A172 (cell line): ENCODE data around the gene CX3CR1. TPM values are rescaled to one million over a fixed set of nuclear protein-coding genes. Genes with fewer than 3 reads are reported as not detected.
A peak's percentile ranks its signal among the peaks of the same experiment; 100 is the strongest.
"Not testable (repeated sequence)": the region's sequence is repeated elsewhere in the genome, so short reads cannot be mapped to it uniquely, and the experiment has no call there.

Experiments used
- DNase-seq: peaks from one replicate; pipeline ENCODE4 v3.0.0-alpha.2; 2015; ENCODE audit warnings: low spot score
- total RNA-seq: library from RNA; depleted of rRNA; stranded (reverse); fragments of >200 nt; shearing (Covaris generic); gene quantifications from 2 replicates; pipeline ENCODE4 v1.2.3, GENCODE V29; 2014; rRNA removed

Gene CX3CR1, protein sequence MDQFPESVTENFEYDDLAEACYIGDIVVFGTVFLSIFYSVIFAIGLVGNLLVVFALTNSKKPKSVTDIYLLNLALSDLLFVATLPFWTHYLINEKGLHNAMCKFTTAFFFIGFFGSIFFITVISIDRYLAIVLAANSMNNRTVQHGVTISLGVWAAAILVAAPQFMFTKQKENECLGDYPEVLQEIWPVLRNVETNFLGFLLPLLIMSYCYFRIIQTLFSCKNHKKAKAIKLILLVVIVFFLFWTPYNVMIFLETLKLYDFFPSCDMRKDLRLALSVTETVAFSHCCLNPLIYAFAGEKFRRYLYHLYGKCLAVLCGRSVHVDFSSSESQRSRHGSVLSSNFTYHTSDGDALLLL
- not detected in 2 replicates for total RNA-seq

- no peak for DNase-seq
Observed at GRCh38 chr3:39279745-39280517, at the start of gene CX3CR1. Gene CX3CR1, minus strand, starts transcription at chr3:39280036. Its CDS starts 13,527 bp downstream, at chr3:39266509.

DNA sequence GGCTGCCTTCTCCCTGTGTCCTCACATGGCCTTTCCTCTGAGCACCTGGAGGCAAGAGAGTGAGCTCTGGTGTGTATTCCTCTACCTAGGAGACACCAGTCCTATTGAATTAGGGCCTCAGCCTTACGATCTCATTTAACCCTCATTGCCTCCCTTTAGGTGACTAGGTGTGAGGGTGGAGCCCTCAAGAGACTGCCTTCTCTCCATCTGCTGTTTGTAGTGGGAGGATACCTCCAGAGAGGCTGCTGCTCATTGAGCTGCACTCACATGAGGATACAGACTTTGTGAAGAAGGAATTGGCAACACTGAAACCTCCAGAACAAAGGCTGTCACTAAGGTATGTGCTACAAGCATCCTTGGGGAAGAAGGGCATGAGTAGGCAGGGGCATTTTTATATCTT lies 49.7 kb upstream of the CX3CR1 start, which contains the start of gene CCR8:
Gene CCR8 (plus strand): TSS at position 217 of the 400 bp plus-strand sequence. CDS start 2,623 bp downstream, outside the sequence.
- no peak for DNase-seq

GRCh38 chr3:39327746-39328349 lies 48.0 kb upstream of the CX3CR1 start:
- no peak for DNase-seq

DNA sequence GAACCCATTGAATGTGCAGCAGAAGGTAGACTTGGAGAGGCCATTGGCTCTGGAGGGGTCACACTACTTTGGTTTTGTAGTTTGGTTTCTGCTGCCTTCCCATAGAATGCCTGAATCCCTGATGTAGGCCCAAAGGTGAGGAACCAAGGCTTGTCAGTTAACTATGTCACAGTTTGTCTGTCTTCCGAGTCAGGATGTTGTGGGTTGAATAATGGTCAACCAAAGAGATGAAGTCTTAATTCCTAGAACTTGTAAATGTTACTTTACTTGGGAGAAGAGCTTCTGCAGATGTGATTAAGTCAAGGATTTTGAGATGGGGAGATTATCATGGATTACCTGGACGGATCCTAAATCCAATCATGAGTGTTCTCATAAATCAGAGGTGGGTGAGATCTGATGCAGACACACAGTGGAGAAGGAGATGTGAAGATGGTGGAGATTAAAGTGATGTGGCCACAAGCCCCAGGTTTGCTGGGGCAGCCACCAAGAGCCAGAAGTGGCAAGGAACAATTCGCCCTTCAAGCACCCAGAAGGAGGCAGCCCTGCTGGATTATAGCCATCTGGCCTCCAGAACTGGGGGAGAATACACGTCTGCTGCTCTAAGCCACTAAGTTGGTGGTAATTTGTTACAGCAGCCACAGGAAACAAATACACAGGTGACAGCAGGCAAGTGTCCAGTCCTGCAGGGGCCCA lies 47.4 kb upstream of the CX3CR1 start:
- no peak for DNase-seq

- DNase-seq = no peak
Observed at GRCh38 chr3:39325236-39325635, 45.4 kb upstream of the CX3CR1 start.

GRCh38 chr3:39323494-39323893 lies 43.7 kb upstream of the CX3CR1 start:
- DNase-seq = no peak

DNA sequence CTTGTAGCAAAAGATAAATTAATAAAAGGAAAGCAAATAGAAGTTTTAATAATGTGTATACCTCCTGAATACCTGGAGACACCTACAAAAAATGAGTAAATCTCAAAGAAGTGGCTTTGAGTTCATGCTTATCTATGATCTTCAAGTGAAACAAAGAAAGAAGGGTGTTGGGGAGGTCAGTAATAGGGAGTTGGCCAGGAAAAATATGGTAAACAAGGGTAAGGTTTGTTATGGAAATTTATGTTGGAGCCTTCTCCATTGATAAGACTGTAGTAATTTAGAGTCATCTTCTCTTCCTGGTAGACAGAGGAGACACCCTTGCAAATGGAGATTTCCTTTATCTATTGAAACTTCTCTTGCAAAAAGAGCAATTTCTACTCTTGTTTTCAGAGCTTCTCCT lies 43.1 kb upstream of the CX3CR1 start:
- no peak for DNase-seq

DNA sequence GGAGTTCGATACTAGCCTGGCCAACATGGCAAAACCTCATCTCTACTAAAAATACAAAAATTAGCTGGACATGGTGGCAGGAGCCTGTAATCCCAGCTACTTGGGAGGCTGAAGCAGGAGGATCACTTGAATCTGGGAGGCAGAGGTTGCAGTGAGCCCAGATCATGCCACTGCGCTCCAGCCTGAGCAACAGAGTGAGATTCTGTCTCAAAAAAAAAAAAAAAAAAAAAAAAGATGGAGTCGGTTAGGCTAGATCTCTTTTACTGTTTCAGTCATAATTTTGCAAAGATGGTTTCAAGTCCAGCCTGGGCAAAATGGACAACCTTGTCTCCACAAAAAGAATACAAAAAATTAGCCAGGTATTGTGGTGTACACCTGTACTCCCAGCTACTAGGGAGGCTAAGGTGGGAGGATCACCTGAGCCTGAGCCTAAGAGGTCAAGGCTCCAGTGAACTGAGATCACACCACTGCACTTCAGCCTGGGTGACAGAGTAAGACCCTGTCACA lies 42.4 kb upstream of the CX3CR1 start:
- not testable (repeated sequence) for DNase-seq

- peak; percentile 35 for DNase-seq
Observed at GRCh38 chr3:39321574-39321983, 41.7 kb upstream of the CX3CR1 start.

DNA sequence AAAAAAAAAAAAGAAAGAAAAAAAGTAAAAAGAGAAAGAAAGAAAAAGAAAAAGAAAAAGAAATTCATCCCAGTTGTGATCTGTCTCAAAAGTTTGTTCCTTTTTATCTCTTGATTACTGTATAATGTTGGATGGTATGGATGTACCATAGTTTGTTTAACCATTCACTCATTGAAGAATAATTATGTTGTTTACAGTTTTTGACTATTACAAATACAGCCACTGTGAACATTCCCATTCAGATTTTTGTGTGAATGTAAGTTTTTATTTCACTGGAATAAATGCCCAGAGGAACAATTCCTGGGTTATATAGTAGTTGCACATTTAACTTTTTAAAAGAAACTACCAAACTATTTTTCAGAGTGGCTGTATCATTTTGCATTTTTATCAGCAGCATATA lies 39.4 kb upstream of the CX3CR1 start:
- DNase-seq = no peak

DNA sequence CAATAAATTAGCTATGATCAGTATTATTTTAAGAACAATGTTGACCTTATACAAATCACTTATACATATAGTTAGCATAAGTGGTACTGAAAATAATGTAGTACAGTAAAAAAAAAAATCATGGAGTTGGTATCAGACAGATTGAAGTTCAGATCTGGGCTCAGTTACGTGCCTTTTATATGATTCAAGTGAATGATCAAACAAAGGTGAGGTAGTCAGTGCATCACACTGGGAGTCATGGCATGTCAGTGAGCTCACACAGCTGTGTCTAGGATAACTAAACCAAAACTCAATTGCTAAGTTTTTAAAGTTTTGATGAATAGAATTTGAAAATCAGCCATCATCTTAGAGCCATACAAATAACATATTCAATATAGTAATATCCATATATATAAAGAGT lies 38.5 kb upstream of the CX3CR1 start:
- DNase-seq = no peak

DNA sequence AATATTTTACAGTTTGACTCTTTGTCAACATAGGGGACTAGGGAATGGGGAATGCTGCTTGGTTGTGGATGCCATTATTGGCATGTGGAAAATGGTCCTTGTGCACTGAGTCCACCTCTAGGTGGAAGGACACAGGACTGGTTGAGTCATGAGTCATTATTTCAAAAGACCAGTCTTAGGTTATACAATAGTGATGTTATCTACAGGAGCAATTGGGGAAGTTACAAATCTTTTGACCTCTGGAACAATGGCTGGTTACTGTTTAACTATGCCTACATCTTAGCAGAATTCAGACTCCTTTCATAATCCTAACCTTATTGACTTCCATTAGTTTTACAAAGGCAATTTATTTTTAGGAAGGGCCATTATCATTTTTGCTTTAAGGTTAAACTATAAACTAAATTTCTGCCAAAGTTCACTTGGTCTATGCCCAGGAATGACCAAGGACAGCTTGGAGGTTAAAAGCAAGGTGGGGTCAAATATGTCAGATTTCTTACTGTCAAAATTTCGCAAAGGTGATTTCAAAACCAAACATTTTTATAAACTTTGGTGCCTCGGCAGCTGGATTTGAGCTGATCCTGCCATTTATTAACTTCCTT lies 37.8 kb upstream of the CX3CR1 start:
- DNase-seq = no peak

DNA sequence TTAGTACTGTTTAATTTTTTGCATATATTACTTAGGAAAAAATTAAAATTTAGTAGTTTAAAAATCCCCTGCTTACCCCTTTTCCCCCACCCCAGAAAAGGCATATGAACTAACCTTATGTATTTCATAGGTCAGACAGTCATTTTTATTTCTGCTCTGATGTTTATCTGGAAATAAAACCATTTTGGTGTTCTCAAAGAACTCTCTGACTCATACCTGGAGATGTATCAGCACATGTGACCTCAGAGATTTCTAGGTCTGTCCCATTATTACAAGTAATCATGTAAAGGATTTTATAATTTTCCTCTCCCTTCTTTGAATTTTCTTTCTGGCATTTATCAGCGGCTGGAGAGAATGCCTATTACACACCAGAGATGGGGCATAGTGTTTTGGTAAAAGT lies 35.6 kb upstream of the CX3CR1 start:
- no peak for DNase-seq

GRCh38 chr3:39313289-39313688 lies 33.5 kb upstream of the CX3CR1 start:
- DNase-seq = no peak

- no peak for DNase-seq
Observed at GRCh38 chr3:39302178-39302577, 22.3 kb upstream of the CX3CR1 start.

GRCh38 chr3:39299279-39299678 lies 19.4 kb upstream of the CX3CR1 start:
- DNase-seq = no peak

DNA sequence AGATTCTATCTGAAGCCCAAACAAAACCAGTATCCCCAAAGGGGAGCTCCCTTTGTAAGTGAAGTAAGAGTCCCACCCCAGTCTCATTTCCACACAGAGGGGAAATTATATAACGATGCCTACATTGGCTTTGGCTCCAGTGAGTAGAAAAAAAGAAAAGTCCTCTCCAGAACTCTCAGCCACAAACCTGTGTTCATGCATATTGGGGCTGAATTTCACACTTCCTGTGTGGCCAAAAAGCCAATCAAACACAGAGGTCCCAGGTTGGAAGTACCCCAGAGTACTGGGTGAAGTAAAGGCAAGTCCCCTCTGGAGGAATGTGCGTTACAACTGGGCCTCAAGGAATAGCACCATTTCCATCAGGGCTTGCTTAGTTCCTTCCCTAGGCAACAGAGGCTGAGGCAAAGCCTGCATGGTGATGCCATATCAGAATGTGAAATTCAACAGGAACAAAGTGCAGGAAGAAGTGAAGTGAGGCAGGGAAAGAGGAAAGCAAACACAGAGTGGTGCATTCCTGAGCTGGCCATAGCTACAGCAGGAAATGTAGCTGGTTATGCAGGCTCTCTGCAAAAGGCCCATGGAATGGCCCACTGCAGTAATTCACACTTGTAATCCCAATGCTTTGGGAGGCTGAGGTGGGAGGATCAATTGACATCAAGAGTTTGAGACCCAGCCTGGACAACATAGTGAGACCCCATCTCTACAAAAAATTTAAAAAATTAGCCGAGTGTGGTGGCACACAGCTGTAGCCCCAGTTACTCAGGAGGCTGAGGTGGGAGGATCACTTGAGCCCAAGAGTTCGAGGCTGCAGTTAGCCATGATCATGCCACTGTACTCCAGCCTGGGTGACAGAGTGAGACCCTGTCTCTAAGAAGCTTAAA lies 16.6 kb upstream of the CX3CR1 start:
- no peak for DNase-seq

- no peak for DNase-seq
Observed at GRCh38 chr3:39295184-39295775, 15.4 kb upstream of the CX3CR1 start.

GRCh38 chr3:39294446-39295183 lies 14.8 kb upstream of the CX3CR1 start:
- no peak for DNase-seq
